ENCODE measurements around the gene POLR2F. TPM values are rescaled to one million over a fixed set of nuclear protein-coding genes. Genes with fewer than 3 reads are reported as not detected.
"Not testable (repeated sequence)": the region's sequence is repeated elsewhere in the genome, so short reads cannot be mapped to it uniquely, and the experiment has no call there.

Gene POLR2F
- total RNA-seq, 1 donor from 2014 or later: 68.3 TPM

DNA sequence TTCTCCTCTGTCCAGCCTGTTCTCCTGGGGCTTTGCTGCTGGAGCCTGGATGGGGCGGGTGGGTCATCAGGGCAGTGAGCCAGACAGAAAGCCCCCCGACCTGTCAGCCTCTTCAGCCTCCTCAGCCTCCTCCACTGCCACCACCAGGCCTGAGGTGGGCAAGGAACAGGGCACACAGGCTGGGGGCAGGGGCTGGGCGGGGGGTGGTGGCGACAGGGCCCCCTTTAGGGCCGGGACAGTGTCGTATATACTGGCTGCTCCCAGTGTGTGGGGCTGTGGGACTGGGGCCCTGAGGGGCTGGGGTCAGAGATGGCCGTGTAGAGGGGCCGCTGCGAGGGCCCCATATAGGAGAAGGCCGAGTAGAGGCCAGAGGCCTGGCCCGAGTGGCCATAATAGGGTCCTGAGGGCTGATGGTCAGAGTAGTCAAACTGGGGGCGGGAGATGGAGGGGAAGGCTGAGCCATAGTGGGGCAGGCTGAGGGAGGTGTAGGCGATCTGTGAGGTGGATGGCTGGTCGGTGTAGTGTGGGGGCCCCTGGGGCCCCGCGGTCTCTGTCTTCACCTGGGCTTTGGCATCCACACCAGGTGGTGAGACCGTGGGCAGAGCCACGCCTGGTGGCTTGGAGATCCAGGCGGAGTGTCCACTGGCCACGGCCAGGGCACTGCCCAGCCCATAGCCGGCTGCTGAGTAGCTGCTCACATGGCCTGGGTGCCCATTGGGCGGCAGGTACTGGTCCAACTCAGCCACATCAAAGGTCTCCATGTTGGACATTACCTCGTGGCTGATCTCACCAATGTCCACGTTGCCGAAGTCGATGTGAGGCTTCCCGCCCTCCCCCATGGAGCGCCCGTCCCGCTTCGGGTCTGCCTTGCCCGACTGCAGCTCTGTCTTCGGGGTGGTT is 20.0 kb downstream of the POLR2F start:
- H3K27me3 Mint-ChIP-seq (ENCODE audit: unreplicated experiment): no peaks in the 10 kb centered on the region
- H3K36me3 Mint-ChIP-seq (ENCODE audit: unreplicated experiment): no peaks in the 10 kb centered on the region
- H3K9me3 Mint-ChIP-seq (ENCODE audit: unreplicated experiment): no peaks in the 10 kb centered on the region
- TF ChIP-seq, protein P1, sequence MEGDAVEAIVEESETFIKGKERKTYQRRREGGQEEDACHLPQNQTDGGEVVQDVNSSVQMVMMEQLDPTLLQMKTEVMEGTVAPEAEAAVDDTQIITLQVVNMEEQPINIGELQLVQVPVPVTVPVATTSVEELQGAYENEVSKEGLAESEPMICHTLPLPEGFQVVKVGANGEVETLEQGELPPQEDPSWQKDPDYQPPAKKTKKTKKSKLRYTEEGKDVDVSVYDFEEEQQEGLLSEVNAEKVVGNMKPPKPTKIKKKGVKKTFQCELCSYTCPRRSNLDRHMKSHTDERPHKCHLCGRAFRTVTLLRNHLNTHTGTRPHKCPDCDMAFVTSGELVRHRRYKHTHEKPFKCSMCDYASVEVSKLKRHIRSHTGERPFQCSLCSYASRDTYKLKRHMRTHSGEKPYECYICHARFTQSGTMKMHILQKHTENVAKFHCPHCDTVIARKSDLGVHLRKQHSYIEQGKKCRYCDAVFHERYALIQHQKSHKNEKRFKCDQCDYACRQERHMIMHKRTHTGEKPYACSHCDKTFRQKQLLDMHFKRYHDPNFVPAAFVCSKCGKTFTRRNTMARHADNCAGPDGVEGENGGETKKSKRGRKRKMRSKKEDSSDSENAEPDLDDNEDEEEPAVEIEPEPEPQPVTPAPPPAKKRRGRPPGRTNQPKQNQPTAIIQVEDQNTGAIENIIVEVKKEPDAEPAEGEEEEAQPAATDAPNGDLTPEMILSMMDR (IDR thresholded peaks at IDR 0.05; ENCODE audit: partially characterized antibody, unreplicated experiment): no peak
- no peak overlapping the region for H3K4me3 Mint-ChIP-seq (ENCODE audit: unreplicated experiment)
- no peak overlapping the region for H3K27ac Mint-ChIP-seq (ENCODE audit: unreplicated experiment)
- DNase-seq: no peak
- H3K4me1 Mint-ChIP-seq (ENCODE audit: low read depth, unreplicated experiment): peaks cover 7% of the 10 kb centered on the region

DNA sequence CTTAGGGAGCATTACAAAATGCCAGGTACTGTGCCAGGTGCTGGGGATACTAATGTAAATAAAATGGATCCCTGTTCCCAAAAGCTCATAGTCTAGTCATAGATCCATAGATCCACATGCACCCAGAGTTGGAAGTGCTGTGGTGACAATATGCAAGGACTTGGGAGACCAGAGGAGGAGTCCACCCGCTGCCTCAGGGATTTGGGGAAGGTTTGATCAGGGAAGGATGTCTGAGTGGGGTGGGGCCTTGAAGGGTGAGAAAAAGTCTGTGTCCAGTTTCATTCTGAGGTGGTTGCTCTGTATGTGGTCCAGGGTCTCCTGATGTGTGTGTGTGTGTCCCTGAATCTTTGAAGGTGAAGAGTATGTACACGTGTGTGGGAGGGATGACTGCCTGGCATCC is 21.7 kb downstream of the POLR2F start:
- Mint-ChIP-seq H3K27me3 (ENCODE audit: unreplicated experiment) (no peaks in the 10 kb centered on the region), H3K9me3 (ENCODE audit: unreplicated experiment) (no peaks in the 10 kb centered on the region), H3K4me1 (ENCODE audit: low read depth, unreplicated experiment) (peaks cover 7% of the 10 kb centered on the region), H3K27ac (ENCODE audit: unreplicated experiment) (no peak overlapping the region), H3K36me3 (ENCODE audit: unreplicated experiment) (no peaks in the 10 kb centered on the region), H3K4me3 (ENCODE audit: unreplicated experiment) (no peak overlapping the region)
- TF ChIP-seq, protein P1 (IDR thresholded peaks at IDR 0.05; ENCODE audit: partially characterized antibody, unreplicated experiment): no peak
- DNase-seq: no peak

GRCh38 chr22:37976022-37976421 is 22.5 kb downstream of the POLR2F start:
- H3K4me1 Mint-ChIP-seq (ENCODE audit: low read depth, unreplicated experiment); H3K27ac Mint-ChIP-seq (ENCODE audit: unreplicated experiment); H3K36me3 Mint-ChIP-seq (ENCODE audit: unreplicated experiment); H3K9me3 Mint-ChIP-seq (ENCODE audit: unreplicated experiment); H3K4me3 Mint-ChIP-seq (ENCODE audit: unreplicated experiment); H3K27me3 Mint-ChIP-seq (ENCODE audit: unreplicated experiment); DNase-seq: not testable (repeated sequence)

GRCh38 chr22:37976547-37976946 is 23.0 kb downstream of the POLR2F start:
- no peaks in the 10 kb centered on the region for H3K27me3 Mint-ChIP-seq (ENCODE audit: unreplicated experiment)
- H3K4me3 Mint-ChIP-seq (ENCODE audit: unreplicated experiment): no peak overlapping the region
- H3K27ac Mint-ChIP-seq (ENCODE audit: unreplicated experiment): no peak overlapping the region
- no peak for DNase-seq
- H3K4me1 Mint-ChIP-seq (ENCODE audit: low read depth, unreplicated experiment): peaks cover 7% of the 10 kb centered on the region
- TF ChIP-seq, protein P1 (IDR thresholded peaks at IDR 0.05; ENCODE audit: partially characterized antibody, unreplicated experiment): no peak
- H3K36me3 Mint-ChIP-seq (ENCODE audit: unreplicated experiment): no peaks in the 10 kb centered on the region
- H3K9me3 Mint-ChIP-seq (ENCODE audit: unreplicated experiment): no peaks in the 10 kb centered on the region

DNA sequence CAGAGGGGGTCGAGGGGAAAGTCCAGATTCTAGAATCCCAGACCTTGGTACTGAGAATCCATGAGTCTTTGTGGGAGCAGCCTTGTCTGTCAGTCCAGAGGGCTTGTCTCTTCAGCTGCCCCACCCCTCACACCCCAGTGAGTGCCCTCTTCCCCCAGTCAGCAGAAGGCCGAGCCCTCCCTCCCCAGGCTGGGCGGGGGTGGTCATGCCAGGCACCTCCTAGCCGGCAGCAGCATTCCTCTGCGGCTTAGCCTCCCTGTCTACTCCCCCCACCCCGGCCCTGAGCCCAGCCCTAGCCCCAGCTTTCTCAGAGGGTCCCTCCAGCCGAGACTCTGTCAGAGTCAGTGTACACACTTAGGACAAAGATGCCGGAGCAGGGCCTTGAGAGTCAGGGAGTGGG is 26.3 kb downstream of the POLR2F start:
- Mint-ChIP-seq H3K4me1 (ENCODE audit: low read depth, unreplicated experiment) (no peaks in the 10 kb centered on the region), H3K27me3 (ENCODE audit: unreplicated experiment) (peaks cover 6% of the 10 kb centered on the region), H3K36me3 (ENCODE audit: unreplicated experiment) (no peaks in the 10 kb centered on the region), H3K9me3 (ENCODE audit: unreplicated experiment) (peaks cover 1% of the 10 kb centered on the region), H3K27ac (ENCODE audit: unreplicated experiment) (no peak overlapping the region), H3K4me3 (ENCODE audit: unreplicated experiment) (no peak overlapping the region)
- TF ChIP-seq, protein P1 (IDR thresholded peaks at IDR 0.05; ENCODE audit: partially characterized antibody, unreplicated experiment): no peak
- no peak for DNase-seq
